HG02981 (cell line): Measurements from ENCODE around the gene TMEM154.
A peak's percentile ranks its signal among the peaks of the same experiment; 100 is the strongest.

Experiments
- ATAC-seq: cut with Tn5 transposase; IDR thresholded peaks from one replicate; pipeline ENCODE4 v1.9.1; 2021; ENCODE audit warnings: mild to moderate bottlenecking, moderate library complexity; ENCODE audit not compliant: unreplicated experiment

TMEM154 gene, protein sequence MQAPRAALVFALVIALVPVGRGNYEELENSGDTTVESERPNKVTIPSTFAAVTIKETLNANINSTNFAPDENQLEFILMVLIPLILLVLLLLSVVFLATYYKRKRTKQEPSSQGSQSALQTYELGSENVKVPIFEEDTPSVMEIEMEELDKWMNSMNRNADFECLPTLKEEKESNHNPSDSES

DNA sequence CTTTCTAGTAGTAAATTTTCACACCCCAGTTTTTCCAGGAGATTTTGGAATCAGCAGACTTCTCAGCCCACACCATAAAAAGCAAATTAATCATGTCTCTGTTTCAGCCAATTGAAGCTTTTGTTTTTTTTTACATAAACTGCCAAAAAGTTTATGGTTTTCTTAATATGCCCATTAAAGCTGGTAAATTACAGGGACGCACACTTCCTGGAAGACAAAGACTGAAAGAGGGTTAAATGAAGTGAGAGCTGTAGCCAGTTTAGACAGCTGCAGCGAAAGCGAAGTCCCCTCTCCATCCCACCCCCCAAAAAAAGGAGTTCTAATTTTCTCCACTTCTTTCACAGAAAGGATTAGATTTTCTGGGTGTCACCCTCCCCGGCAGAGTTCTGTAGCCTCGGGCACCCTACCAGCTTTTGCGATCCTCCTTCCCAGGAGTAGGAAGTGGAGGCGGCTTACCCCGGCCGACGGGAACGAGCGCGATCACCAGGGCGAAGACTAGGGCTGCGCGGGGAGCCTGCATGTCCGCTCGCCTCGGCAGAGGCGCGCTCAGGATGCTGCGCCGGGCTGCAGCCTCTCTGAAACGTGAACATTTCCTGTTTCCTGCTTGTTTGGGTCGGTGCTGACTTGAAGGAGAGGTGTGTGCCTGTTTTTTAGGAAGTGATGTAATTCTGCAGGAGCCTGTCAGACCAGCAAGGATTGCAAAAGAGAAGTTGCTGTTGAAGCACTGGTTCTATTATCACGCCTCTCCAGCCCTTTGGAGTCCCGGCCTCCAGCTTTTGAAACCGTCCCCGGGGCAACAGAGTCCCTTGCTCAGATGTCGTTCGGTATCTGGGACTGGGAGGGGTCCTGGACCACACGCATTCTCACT is at the start of gene TMEM154:
TSS of gene TMEM154 (minus strand) at position 584 of the 868 bp plus-strand sequence. CDS start at position 520, 64 bp downstream.
- peak; percentile 73 for ATAC-seq

DNA sequence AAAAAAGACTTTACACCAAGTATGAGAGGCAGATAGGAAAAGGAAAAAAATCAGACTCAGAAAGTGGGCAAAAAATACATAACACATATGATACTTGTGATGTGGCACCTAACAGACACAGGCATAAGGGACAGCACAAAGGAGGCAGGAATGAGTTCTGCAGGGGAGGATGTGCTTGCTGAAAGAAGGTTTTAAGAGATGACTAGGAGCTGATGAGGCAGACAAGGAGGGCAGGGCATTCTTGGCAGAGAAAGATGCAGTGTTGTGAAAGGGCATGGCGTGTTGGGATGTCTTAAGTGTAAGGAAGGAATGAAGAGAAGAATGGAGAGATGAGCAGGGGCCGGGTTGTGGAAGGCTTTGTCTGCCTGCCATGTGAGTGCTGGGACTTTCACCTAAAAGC is 49.7 kb upstream of the TMEM154 start:
- ATAC-seq, result no peak

DNA sequence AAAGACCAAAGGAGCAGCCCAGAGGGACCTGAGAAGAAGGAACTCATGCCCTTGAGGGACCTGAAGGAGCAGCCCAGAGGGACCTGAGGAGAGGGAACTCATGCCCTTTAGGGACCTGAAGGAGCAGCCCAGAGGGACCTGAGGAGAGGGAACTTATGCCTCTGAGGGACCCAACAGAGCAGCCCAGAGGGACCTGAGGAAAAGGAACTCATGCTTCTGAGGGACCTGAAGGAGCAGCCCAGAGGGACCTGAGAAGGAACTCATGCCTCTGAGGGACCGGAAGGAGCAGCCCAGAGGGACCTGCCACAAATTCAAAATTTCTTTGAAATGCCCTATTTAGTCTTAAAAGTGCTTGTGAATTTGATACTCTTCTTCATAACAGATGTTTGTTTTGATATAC is 48.5 kb upstream of the TMEM154 start:
- ATAC-seq, result no peak

DNA sequence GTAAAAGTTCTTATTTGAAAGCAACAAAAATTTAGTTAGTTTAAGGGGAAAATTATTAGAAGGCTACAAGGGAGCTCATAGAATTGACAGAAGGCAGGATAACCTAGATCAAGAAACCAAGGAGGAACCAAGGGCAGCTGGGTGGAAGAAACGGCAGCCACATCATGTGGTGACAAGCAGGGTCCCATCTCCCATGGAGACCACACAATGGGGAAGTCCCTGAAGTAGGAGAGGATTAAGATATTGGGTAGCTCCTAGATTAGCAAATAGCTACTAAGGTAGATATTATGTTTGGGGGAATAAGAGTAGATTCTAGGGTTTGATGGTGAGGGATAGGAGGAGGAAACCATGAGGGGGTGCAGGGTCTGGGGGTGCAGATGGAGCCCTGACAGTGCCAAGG is 48.0 kb upstream of the TMEM154 start:
- no peak for ATAC-seq

DNA sequence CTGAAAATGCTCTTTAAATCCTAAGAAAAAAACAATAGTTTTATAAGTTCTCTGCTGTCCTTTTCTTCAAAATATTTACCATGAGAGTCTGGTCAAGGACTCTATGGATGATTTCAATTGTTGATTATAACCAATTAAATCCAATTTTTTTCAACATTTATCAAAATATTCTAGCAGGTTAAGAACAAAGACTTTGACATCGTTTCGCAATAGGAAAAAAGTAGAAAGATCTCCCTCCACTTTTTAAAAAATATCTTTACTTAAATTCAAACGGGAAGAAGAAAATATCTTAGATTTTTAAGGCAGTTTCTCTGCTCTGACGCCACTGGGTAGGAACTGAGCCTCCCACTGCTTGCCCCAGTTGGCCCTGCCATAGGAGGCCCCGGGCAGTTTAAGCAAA is 44.7 kb upstream of the TMEM154 start:
- ATAC-seq, result no peak

DNA sequence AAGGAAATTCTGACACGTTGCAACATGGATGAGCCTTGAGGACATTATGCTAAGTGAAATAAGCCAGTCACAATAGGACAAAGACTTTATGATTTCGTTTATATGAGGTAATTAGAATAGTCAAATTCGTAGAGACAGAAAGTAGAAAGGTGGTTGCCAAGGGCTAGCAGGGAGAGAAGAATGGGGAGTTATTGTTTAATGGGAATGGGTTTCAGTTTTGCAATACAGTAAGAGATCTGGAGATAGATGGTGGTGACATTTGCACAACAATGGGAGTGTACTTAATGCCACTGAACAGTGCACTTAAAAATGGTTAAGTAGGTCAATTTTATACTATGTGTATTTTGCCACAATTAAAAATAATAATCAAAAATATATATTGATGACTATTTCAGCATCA is 43.4 kb upstream of the TMEM154 start:
- no peak for ATAC-seq

DNA sequence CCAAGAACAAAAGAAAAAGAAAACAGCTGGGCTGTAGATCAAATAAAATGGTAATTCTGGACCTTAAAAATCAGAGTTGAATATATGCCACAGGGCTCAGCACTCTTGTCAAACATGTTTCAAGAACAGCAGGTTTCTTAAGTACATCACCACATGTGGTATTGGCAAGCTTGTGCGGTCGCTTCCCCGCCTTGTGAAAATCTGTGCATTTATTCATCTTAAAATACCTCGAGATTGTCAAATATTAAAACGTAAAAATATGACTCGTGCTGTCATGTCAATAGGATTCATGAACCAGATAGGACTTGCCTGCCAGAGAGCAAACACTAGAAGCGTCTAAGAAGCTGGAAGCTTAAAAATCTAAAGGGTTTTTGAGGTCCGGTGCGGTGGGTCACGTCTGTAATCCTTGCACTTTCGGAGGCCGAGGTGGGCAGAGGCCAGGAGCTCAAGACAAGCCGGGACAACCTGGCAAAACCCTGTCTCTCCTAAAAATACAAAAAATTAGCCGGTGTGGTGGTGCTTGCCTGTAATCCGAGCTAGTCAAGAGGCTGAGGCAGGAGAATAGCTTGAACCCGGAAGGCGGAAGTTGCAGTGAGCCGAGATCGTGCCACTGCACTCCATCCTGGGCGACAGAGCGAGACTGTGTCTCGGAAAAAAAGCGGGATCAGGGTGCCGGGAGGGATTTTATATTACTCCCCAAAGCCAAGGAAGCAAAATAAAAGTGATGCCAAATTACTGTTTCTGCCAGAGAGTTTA is 40.2 kb upstream of the TMEM154 start:
- ATAC-seq, result no peak

DNA sequence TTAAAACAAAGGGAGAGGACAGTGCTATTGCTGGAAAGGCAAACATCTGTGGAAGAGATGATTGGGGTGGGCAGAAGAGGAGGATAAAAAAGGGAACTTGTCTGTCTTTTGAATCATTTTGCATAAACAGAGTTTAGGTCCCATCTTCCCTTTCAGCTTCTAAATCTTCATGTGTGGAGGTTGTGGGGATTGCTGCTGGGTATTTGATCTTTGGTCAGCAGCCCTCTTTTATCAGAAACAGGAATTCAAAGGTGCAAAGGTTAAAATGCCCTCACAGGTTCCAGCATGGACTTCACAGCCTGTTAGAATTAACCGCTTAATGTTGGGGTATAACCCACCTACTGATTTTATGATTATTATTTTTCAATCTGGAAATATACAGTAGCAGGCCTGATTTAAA is 39.5 kb upstream of the TMEM154 start:
- no peak for ATAC-seq

DNA sequence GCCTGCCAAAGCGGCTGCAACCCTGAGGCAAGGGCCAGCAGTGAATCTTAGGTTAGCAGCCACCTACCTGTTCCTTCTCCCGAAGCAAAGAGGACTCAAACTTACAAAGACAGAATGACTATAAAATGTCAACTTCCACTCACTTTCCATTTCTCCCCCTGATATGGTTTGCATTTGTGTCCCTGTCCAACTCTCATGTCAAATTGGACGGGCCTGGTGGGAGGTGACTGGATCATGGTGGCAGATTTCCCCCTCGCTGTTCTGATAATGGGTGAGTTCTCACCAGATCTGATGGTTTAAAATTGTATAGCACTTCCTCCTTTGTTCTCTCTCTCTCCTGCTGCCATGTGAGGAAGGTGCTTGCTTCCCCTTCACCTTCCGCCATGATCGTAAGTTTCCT is 35.3 kb upstream of the TMEM154 start:
- ATAC-seq, result no peak

DNA sequence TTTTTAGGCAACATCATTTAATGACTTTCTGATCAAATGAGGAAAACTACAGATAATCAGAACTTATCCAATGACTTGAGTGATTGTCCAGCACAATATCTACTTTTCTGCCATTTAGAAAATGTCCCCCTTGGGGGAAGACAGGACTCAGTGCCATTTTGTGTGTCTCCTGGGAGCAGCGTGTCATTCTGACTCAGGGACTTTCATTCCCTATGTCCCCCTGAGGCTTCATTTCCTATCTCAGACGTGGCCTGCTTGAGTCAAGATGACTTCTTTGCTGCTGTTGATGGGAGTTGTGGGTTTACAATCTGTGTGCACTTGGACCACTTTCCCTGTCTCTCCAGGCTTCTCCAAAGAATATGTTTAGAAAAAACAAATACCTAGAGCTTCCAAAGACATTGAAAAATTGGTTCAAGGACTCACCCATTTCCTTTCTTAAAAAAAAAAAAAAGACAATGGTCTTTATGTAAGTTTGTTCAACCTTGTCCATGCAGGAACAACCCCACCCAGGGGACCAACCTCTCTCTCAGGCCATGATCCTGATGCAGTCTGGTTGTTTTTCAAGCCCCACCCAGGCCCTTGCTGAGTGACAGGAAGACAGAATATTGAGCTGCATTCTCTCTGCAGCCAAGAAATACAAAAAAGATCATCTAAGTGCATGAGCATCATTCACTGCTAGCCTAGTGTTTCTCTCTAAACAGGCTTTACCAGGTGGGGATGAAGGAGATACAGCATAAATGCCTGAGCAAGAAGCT is 34.3 kb upstream of the TMEM154 start:
- ATAC-seq, result no peak

DNA sequence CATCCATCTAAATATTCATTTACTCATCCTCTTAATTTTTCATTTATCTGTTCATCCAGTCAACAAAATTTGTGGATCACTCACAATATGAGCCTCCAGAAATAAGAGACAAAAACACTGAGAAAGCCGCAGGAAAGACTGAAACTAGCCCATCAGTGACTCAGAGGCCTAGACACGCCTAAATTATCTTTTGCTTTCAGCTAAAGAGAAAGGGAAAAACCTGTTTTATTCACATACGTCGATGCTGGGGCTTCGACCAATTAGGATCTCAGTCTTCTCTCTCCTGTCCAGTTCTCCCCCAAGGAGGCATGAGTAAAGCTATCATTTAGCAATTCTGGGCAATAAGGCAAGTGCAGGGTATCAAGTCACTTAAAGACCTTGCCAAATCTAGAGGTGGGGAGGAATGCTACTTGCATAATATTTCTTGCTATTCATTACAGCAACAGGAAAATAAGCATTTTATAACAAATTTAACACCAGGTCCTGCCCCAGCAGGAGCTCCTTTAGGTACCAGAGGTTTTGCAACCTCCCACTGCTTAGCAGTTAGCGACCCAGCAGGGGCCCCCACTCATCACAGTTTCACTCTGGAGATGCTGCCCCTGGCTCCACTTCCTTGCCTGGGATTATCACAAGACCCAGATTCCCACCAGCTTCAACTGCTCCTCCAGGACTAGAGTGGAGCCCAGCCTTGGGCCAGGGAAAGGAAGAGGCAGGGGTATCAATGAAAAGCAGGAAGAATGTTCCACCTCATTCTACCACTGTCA is 30.1 kb upstream of the TMEM154 start:
- ATAC-seq, result no peak

DNA sequence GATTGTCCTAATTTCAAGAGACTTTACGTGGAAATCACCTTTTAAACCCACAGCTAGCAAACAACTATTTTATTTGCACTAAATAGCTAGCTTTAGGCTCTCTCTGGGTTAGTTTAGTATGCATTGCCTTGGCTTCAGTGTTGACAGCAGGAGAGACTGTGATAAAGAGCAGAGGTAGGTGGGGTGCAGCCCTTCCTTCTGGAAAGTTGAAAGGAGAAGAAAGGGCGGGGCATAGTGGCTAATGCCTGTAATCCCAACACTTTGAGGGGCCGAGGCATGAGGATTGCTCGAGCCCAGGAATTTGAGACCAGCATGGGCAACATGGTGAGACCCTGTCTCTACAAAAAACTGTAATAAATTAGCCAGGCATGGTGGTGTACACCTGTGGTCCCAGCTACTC is 29.0 kb upstream of the TMEM154 start:
- no peak for ATAC-seq

DNA sequence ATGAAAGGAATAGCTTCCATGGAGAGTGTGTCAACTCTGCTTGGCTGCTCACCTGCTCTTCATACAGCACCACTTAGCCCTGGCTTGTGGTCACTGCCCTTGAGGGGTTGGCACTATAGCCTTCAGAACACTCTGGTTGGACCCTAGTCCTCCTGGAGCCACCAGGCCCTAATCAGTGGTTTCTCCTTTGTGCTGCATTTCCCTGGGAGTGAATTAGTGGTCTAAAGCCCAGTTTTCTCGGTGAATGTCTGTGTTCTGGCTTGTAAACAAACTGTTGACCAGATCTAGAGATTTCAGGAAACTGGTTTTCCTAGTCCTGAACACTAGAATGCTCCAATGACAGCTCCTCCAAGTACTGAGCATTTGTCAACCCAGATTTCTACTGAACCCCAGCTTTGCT is 28.6 kb upstream of the TMEM154 start:
- no peak for ATAC-seq

DNA sequence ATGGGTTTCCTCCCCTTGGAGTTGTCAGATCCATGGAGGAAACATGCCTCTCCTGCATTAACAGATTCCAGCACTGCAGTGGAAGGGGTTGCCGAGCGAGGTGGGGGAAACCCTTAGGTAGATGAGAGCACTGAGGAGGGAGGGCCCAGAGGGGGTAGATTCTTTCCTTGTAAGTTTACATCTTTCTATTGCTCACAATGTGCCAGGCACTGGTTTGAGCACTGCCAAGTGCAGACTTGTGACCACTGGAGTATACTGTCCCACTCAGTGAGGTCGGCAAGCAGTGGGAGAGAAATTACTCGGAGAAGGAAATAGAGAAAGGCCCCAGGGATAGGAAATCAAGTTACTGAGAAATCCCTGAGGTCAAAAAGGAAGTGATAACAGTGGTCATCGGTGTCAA is 27.8 kb upstream of the TMEM154 start:
- no peak for ATAC-seq

DNA sequence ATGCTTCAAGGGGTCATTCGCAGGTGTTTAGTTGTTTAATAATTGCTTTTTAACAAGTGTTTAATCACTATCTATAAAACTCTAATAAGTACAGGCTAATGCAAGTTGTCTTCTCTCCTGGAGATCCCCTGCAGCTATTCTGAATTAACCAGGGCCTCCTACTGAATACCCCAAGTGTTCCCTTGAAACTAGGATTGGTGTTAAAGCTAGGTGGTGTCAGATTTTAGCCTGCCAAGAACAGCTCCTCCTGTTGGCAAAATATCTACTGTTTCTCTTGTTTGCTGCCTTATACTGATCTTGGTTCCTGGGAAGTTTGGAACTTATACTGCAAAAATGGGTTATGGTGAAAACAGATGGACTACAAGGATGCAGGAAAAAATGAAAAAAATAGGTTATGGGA is 26.1 kb upstream of the TMEM154 start:
- ATAC-seq, result no peak

DNA sequence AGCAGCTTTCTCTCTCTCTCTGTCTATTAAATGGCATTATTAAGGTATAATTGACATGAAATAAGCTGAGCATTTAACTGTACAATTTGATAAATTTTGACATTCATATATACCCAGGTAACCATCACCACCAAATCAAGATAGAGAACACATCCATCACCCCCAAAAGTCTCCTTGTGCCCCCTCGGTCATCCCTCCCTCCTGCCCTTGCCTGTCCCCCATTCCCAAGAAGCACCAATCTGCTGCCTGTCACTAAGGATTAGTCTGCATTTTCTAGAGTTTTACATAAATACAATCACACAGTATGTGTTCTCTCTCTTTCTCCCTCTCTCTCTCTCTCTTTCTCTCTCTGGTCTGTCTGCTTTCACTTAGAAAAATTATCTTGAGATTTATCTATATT is 25.0 kb upstream of the TMEM154 start:
- ATAC-seq, result no peak

DNA sequence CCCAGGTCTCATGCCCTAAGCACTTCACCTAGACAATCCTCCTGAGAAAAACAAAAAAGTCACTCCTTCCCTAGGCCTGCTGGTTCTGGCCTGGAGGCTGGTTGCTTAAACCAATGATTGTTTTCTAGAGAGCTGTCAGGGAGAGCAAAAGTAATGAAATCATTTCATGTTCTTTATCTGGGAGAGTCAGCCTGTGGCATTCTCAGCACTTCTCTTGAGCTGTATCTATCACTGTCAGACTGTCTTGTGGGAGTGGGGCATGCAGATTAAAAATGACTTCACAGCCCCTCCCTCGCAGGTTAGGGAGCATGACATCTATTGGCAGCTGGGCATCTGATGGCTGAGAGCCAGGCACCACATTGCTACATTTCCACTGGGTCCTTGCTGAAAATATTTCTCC is 20.4 kb upstream of the TMEM154 start:
- ATAC-seq, result no peak

DNA sequence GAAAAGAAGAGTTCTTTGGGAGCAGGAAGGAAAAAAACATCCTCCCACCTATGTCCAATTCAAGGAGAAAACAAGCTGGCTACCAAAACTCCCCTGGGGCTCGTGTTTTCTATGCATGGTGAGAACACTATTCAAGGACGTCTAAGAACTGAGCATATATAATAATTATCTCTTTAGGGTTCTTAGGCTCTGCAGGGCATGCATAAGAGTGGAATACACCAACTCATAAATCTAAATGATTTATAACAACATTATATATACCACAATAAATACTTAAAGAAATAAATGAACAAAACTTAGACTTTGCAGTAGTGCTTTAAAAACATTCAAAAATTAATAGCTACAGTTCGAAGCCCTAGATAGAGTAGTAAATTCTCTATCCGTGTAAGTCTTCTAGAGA is 19.5 kb upstream of the TMEM154 start:
- no peak for ATAC-seq

DNA sequence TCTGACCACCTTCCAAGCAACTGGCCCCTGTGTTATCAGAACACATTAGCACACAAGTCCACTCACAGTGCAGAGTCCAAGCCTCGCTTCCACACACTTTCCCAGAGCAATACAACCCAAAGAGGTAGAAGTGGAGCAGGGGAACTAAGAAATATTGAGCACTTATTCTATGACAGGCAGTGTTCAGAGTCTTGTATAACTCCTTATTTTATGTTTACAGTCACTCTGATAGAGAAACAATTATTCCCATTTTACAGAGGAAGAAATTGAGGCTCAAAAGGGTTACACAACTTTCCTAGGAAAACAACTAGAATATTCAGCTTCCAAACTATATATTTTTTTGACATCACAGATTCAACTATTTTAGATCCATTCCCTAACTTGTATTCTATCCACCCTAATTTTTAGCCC is 18.3 kb upstream of the TMEM154 start:
- ATAC-seq, result no peak

DNA sequence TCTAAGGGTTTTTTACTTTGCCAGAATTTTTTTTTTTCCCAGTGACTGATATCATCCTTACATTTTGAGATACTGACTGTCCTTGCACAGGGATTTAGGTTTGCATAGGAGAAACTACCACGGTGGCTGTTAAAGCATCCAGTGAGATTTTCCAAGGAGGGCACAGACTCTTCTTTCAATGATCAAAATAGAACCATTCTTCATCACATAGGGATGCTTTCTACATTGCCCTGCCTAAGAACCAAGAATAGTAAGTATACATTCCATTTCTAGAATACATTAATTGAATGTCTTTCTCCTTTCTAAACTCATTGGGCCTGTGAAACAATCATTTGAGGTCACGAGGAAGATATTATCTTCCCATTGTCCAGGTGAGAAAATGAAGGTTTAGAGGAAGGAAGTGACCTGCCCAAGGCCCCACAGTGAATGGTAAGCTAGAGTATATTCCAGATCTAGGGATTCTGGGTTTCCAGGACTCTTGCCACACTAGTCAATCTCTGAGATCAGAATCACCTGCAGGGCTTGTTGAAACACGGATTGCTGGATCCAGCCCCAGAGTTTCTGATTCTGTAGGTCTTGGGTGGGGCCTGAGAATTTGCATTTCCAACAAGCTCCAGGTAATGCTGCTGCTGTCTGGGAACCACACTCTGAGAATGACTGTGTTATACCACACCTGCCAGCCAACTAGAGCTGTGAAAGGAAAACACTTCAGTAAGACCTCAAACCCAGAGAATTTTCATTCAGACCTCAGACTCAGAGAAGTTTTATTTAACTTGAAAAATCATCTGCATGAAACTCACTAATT is 17.7 kb upstream of the TMEM154 start:
- peak; percentile 46 for ATAC-seq
